BLaER1 treated with 17β-estradiol and CSF1 and Interleukin-3, amounts not matched to agents 10 nM and 100 nM (cell line): ENCODE measurements around the gene SCML1.

ENCODE experiments used
- H3K27ac ChIP-seq, 11 experiments: shearing (Covaris generic); formaldehyde crosslinking; 2 replicates each; pipeline ENCODE4 v1.8.1; 2022
- H3K27me3 ChIP-seq, 11 experiments: shearing (Covaris generic); formaldehyde crosslinking; 2 replicates each; pipeline ENCODE4 v1.8.1; 2022
- H3K36me3 ChIP-seq, 11 experiments: shearing (Covaris generic); formaldehyde crosslinking; 2 replicates each; pipeline ENCODE4 v1.8.1; 2022
- H3K4me1 ChIP-seq, 10 experiments: shearing (Covaris generic); formaldehyde crosslinking; 2 replicates each; pipeline ENCODE4 v1.8.1; 2022
- H3K4me2 ChIP-seq, 11 experiments: shearing (Covaris generic); formaldehyde crosslinking; 2 replicates each; pipeline ENCODE4 v1.8.1; 2022
- H3K4me3 ChIP-seq, 10 experiments: shearing (Covaris generic); formaldehyde crosslinking; 2 replicates each; pipeline ENCODE4 v1.8.1; 2022
- H3K9ac ChIP-seq, 11 experiments: shearing (Covaris generic); formaldehyde crosslinking; 2 replicates each; pipeline ENCODE4 v1.8.1; 2022
- H3K9me3 ChIP-seq, 11 experiments: shearing (Covaris generic); formaldehyde crosslinking; replicated peaks in 1 of 11; 2 replicates each; pipeline ENCODE4 v1.8.1; 2022
- H4K20me1 ChIP-seq, 11 experiments: shearing (Covaris generic); formaldehyde crosslinking; 2 replicates each; pipeline ENCODE4 v1.8.1; 2022
- Cebpa-rat ChIP-seq, 11 experiments: shearing (Covaris generic); IDR thresholded peaks; 2 replicates each; pipeline ENCODE4 v1.8.1; 2022

SCML1 gene

GRCh38 chrX:17798921-17799320 is 61.6 kb downstream of the SCML1 start:
- H3K27ac ChIP-seq = no peak overlapping the region
- 0 out of 22 replicates have a peak, but pooled peaks cover 0 to 5% (median 0%) of the 10 kb centered on the region in 11 experiments for H3K9me3 ChIP-seq
- peaks cover 90 to 100% (median 99%) of the 10 kb centered on the region in 11 experiments for H3K27me3 ChIP-seq
- H3K9ac ChIP-seq = no peak overlapping the region
- no peaks in the 10 kb centered on the region for H3K4me1 ChIP-seq
- H3K36me3 ChIP-seq = no peaks in the 10 kb centered on the region
- peaks cover 0 to 11% (median 0%) of the 10 kb centered on the region in 11 experiments; a peak in 3 of 22 replicates for H4K20me1 ChIP-seq
- no peak overlapping the region for H3K4me2 ChIP-seq
- no peak for TF ChIP-seq Cebpa-rat (IDR thresholded peaks at IDR 0.05)
- H3K4me3 ChIP-seq = no peak overlapping the region

GRCh38 chrX:17801431-17801830 is 64.1 kb downstream of the SCML1 start:
- Histone ChIP-seq H3K27me3 (peaks cover 81 to 100% (median 99%) of the 10 kb centered on the region in 11 experiments), H3K36me3 (no peaks in the 10 kb centered on the region), H3K9ac (no peak overlapping the region), H3K27ac (no peak overlapping the region), H3K4me2 (no peak overlapping the region), H3K4me3 (no peak overlapping the region), H3K9me3 (0 out of 22 replicates have a peak, but pooled peaks cover 0 to 5% (median 0%) of the 10 kb centered on the region in 11 experiments), H4K20me1 (peaks cover 0 to 11% (median 0%) of the 10 kb centered on the region in 11 experiments; a peak in 4 of 22 replicates), H3K4me1 (no peaks in the 10 kb centered on the region)
- no peak for TF ChIP-seq Cebpa-rat (IDR thresholded peaks at IDR 0.05)

GRCh38 chrX:17802756-17803155 is 65.5 kb downstream of the SCML1 start:
- 0 out of 22 replicates have a peak, but pooled peaks cover 0 to 4% (median 0%) of the 10 kb centered on the region in 11 experiments for H3K9me3 ChIP-seq
- no peak overlapping the region for H3K4me2 ChIP-seq
- no peak overlapping the region for H3K9ac ChIP-seq
- no peak overlapping the region for H3K4me3 ChIP-seq
- peaks cover 80 to 100% (median 99%) of the 10 kb centered on the region in 11 experiments for H3K27me3 ChIP-seq
- no peak overlapping the region for H3K27ac ChIP-seq
- no peaks in the 10 kb centered on the region for H3K4me1 ChIP-seq
- H4K20me1 ChIP-seq = peaks cover 0 to 9% (median 0%) of the 10 kb centered on the region in 11 experiments; a peak in 3 of 22 replicates
- TF ChIP-seq Cebpa-rat (IDR thresholded peaks at IDR 0.05) = no peak
- no peaks in the 10 kb centered on the region for H3K36me3 ChIP-seq

GRCh38 chrX:17803449-17803848 is 66.2 kb downstream of the SCML1 start:
- H3K9me3 ChIP-seq = 0 out of 22 replicates have a peak, but pooled peaks cover 0 to 5% (median 0%) of the 10 kb centered on the region in 11 experiments
- no peaks in the 10 kb centered on the region for H3K36me3 ChIP-seq
- no peak overlapping the region for H3K4me2 ChIP-seq
- no peak overlapping the region for H3K27ac ChIP-seq
- peaks cover 0 to 4% (median 0%) of the 10 kb centered on the region in 11 experiments; a peak in 3 of 22 replicates for H4K20me1 ChIP-seq
- H3K4me3 ChIP-seq = no peak overlapping the region
- TF ChIP-seq Cebpa-rat (IDR thresholded peaks at IDR 0.05) = no peak
- H3K9ac ChIP-seq = no peak overlapping the region
- H3K27me3 ChIP-seq = peaks cover 79 to 100% (median 99%) of the 10 kb centered on the region in 11 experiments
- no peaks in the 10 kb centered on the region for H3K4me1 ChIP-seq
